Measurements from ENCODE around the gene ZC3H4.
"Not testable (repeated sequence)": the region's sequence is repeated elsewhere in the genome, so short reads cannot be mapped to it uniquely, and the experiment has no call there.

The ZC3H4 gene

DNA sequence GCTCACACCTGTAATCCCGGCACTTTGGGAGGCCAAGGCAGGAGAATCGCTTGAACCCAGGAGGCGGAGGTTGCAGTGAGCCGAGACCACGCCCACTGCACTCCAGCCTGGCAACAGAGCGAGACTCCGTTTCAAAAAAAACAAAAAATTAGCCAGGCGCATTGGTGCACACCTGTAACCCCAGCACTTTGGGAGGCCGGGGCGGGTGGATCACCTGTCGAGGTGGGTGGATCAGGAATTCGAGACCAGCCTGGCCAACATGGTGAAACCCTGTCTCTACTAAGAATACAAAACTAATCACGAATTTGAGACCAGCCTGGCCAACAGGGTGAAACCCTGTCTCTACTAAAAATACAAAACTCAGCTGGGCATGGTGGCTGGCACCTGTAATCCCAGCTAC lies 35.2 kb downstream of the ZC3H4 start:
- DNase-seq = not testable (repeated sequence)

DNA sequence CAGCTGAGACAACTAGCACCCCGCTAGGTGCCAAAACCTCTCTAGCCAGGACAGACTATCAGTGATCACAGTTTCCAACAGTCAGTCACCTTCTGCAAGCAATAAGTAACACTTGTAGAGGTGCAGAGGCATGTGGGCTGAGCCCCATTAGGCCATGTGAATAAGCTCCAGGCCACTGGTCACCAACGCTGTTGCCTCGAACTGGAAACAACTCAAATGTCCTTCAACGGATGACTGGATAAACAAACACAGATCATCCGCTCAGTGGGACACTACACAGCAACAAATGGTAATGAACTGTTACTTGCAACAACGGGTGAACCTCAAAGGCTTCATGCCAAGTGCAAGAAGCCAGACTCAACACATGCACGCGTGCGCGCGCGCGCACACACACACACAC lies 37.6 kb downstream of the ZC3H4 start:
- DNase-seq = no peak

DNA sequence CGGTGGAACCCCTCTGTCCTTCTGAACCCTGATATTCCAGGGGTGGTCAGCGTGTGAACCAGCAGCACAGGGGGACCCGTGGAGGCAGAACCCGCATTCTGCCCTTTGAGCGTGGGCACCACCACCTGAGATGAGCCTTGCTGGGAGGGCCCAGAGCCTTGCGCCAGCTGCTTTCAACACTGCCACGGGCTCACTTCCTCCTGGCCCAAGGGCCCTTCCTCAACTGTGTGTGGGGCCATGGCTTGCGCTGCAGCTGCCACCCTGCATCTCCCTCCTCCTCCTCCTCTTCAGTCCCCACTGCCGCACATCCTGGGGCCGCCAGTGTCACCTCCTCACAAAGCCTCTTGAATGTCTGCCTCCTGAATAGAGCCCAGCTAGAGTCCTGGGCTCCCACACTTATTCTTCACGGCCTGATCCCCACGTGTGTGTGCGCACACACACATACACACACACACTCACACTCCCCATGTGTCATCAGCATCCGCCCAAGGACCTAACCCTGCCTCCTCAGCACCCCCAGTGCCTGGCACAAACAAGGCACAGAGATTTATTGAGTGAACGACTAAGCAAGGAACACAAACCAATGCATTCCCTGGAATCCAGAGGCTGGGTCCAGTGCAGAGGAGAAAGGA lies 38.3 kb downstream of the ZC3H4 start:
- DNase-seq = peak; percentile 14

DNA sequence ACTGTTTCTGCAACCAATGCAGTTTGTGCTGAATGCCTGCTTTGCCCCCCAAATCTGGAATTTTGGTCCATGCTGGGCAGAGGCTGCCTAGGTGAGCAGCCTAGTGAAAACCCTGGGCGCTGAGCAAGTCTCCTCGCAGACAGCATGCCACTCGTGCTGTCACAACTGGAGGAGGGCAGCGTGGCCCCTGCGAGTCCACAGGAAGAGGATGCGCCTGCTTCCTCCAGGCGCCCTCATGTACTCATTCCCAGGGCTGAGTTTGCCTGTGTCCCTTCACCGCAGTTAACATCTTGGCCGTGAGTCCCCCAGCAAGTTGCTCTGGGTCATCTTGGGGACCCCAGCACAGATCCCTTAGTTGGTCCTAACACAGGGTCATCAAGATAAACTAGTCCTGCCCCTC lies 39.0 kb downstream of the ZC3H4 start:
- DNase-seq = no peak

DNA sequence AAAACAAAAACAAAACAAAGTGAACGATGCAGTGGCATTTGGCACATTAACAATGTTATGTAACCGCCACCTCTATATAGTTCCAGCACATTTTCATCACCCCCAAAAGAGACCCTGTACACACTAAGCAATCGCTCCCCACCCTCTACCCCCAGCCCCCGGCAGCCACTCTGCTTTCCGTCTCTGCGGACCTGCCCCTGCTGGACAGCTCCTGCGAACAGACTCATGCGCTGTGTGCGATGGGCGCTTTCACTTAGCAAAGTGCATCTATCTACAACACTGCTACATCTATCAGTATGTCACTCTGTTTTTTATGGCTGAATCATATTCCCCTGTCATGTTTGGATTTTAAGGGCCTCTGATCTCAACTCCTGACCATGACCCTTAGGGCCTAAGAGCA lies 40.0 kb downstream of the ZC3H4 start:
- no peak for DNase-seq

DNA sequence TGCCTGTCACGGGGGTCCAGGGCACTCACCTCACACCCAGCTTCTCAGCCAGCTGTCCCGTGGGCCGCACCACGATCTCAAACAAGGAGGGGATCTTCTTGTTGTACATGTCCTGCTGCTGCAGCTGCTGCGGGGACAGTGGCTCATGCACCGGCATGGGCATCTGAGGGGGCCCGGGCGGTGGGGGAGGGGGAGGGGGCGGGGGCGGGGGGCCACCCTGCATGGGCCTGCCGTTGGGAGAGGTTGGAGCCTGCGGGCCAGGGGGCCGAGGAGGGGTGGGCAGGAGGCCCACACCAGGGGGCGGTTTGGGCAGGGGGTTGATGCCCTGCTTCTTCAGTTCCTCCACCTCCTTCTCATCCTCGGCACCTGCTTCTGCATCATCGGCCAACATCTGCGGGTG lies 41.3 kb downstream of the ZC3H4 start:
- no peak for DNase-seq

DNA sequence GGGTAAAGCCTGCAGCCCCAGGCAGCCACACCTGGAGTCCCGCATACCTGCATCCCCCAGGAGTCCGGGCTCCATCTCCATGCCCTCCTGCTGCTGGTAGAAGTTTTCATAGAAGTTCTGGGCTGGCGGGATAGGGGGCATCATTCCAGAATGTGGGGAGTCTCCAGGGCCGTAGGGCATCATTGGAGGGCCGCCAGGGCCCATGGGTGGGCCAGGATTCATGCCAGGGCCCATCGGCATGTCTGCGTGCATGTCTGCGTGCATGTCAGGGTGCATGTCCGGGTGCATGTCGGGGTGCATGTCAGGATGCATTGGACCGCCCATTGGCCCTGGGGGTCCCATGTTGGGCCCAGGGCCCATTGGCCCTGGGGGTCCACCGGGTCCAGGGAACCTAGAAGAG lies 41.8 kb downstream of the ZC3H4 start:
- DNase-seq = no peak

DNA sequence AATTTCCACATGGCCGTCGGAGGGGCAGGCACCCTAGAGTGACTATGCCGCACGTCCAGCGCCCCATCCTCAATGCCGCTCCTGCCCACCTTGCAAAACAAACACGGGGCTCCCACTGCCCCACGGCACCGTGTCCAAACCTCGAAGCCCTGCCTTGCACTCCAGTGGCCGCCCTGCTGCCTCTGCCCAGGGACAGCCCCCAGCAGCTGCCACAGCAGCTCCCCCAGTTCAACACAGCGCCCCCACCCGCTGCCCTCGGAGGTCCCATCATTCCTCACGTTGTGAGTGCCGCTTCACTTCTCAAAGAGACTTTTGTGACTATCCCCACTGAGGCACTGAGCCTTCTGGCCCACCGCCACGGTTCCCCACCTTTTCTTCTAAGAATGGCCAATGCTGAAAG lies 42.8 kb downstream of the ZC3H4 start:
- no peak for DNase-seq

DNA sequence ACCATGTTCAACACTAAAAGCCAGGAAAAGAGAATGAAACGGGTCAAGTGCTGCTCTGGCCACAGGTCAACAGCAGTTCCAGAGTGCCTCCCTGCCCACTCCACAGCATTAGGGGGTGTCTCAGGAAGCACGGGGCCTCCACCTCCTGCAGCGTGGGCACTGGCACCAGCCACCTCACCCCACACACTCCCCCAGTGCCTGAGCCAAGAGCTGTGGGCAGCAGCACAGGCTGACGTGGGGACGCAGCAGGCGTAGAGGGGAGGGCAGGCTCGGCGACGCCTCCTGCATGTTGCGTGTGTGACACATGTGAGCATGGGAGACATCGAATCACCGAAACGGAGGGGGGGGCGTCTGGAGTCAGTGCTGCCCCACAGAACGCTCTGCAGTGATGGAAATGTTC lies 43.8 kb downstream of the ZC3H4 start:
- no peak for DNase-seq

DNA sequence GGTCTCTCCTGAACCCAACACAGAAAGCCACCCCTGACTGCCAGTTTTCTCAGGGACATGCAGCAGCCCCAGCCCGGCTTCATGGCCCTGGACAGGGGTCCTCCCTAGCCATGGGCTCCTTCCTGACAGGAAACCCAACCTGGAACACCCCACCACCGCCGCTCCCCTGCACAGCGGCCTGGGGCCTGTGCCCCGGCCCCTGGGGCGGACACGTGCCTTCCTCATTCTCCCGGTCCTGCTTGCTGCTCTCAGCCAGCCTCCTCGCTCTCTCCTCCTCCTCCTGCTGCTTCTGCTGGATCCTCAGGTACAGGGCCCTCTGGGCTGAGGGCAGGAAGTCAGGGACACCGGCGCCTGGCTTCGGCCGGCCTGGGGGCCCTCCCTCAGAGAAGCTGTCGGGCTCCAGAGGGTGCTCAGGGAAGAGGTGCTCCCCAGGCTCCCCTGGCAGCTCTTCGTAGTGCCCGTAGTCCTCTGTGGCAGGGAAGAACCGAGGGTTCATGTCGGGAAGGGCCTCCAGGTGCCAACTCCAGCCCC lies 44.6 kb downstream of the ZC3H4 start:
- DNase-seq = no peak

DNA sequence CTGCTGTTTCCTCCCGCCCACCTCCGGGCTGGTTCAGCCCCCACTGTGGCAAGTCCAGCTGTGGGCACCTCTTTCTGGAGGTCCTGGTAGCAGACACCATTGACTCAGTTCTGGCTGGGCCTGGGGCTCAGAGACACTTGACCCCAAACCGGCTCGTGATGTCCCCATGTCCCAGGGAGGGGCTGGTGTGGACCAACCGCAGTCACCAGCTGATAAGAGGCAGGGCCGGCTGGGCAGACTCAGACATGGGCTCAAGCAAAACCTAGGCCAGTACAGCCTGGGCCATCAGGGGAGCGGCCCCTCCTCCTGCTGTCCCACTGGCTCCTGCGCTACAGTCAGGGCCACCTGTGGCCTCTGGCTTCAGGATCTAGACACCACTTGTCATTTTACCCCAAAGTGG lies 45.3 kb downstream of the ZC3H4 start:
- DNase-seq = no peak

DNA sequence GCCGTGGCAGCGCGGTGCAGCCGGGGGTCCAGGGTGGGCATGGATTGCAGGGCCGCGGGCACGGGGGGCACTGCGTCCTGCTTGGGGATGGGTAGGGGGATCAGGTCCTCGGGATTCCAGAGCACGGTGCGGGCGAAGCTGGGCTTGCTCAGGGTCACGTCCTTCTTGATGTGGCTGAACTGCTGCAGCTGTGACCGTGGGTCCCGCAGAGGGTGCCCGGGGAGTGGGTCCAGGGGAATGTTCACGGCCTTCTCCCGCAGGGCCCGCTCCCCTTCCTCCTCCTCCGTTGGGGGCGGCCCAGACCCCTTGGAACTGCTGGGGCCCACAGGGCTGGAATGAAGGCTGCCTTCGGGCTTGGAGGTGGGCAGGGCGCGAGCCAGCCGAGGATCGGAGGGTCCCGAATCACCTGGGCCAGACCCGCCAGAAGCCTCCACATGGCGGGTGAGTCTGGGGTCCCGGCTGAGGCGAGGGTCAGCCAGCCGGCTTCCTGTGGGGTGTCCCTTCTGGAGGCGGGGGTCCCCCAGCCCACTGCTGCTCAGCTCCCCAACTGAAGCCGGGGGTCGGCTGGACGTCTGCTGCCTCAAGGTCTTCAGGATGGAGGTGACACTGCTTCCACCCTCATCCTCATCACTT lies 46.2 kb downstream of the ZC3H4 start:
- DNase-seq = no peak

DNA sequence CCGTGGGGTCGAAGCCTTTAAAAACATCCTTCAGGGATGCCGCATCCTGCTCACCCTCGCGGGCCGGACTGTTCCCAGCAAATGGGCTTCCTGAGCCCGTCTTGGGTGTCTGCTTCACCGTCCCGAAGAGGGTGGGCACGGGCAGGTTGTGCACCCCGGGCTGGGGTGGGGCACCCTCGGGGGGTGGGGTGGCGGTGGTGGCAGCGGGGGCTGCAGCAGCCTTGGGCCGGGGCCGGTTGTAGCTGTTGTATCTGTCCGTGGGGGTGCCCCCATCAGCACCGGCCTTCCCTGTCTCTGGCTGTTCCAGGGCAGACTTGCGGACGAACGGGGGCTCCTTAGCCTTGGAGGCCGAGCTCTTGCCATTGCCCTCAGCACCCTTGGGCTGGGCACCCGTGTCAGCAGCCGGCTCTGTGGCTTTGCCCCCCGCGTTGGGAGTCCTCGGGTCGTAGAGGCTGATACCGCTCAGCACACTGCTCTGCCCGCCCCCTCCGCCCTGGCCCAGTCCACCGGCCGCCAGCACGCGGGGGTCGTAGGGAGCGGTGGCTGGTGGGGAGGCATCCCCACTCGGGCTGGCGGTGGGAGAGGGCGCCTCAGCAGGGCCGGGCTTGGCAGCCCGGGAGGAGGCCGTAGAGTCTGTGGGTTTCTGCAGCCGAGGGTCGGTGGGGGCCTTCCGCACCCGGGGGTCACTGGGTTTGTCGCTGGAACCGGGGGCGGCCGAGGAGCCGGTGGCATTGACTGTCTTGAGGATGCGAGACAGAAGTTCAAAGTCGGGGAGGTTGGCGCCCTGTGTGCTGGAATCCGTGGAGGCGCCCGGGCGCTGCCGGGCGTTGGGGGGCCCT lies 47.0 kb downstream of the ZC3H4 start:
- DNase-seq = no peak

DNA sequence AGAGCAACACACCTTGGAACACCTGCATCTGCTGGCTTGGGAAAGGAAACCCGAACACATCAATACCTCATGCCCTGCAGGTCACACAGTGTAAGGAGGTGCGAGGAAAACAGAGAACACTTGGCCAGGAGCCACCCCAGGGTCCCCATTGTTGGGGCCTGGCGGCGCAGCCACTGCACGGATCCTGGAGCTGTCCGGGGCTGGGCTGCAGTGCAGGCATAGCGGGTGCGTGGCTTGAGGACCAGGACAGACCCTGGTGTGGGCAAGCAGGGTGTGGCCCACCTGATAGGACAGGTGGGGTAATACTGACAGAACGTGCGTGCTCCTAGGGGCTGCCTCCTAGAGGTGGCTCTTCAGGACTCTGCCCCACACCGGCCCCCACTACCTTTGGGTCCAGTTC lies 48.3 kb downstream of the ZC3H4 start:
- DNase-seq = no peak

DNA sequence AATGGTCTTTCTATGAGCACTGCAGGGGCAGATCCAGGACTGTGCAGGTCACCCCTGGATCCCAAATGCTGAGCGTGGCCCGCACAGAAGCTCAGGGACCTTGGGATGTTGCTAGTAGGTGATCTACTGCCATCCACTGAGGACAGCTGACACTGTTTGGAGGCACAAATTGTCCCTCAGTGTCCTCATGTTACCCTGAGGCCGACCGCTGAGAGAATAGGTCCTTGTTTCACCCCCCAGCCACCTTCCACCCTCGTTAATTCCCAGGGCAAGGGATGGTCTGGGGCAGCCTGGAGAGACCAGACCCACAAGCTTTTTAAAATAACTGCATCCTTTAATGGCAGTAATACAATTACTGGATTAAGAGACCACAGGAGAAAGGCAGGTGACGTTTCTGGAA lies 49.7 kb downstream of the ZC3H4 start:
- no peak for DNase-seq

DNA sequence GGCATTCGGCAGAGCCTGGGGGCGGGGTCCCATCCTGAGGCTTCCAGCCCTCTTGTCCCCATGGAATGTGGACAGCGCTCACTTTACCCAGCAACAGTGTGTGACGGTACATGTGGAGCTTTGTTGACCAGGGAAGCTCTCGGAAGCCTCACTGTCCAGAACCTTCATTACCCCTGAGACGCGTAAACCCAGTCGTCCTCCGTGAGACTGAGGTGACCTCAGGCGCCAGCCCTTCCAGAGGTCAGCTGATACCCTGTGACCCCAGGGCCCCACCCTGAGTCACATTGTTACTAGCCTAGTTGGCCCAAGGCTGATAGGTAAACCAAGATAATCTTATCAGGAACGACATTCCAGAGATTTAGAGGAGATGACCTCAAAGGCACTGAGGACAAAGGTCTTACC lies 55.0 kb downstream of the ZC3H4 start:
- no peak for DNase-seq

DNA sequence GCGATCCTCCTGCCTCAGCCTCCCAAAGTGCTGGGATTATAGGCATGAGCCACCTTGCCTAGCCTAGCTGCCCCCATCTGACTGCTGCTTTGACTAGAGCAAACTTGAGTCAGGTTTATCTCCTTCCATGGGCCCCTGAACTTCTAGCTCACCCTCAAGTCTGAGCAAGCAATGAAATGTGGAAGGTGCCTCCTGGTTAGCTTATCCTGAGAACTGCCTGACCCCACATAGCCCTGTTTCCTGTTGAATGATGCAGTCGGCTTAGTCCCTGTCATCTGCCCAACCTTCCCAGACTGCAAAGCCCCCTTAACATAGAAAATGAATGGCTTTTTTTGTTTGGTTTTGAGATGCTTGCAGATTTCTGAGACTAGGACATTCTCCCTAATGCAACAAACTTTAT lies 56.2 kb downstream of the ZC3H4 start:
- DNase-seq = peak; percentile 17

DNA sequence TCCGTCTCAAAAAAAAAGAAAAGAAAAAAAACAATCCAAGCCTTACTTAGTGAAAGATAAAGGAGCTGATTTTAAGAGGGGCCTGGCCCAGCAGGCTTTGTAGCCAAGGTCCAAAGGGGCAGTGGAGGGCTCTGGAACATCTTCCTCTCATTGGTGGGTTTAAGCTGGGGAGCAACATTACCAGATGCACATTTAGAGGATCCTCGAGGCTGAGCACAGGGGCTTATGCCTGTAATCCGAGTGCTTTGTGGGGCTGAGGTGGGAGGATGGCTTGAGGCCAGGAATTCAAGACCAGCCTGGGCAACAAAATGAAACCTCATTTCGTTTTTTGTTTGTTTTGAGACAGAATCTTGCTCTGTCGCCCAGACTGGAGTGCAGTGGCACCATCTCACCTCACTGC lies 57.2 kb downstream of the ZC3H4 start:
- no peak for DNase-seq

DNA sequence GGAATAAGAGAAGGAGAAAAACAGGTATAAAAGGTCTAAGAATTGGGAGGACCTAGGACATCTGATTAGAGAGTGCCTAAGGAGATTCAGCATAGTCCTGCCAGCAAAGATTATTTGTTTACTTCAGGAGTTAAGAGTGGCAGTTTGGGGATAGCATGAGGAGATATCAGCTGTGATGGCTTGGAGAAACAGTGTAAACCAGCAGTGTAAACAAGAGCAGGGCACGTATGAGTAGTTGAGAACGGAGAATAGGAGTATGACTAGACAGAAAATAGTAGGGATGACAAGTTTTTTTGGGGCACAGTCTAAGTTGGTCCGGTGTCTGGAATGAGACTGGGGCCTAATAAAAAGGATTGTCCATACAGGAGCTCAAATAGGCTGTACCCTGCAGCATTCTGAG lies 63.0 kb downstream of the ZC3H4 start:
- DNase-seq = not testable (repeated sequence)

DNA sequence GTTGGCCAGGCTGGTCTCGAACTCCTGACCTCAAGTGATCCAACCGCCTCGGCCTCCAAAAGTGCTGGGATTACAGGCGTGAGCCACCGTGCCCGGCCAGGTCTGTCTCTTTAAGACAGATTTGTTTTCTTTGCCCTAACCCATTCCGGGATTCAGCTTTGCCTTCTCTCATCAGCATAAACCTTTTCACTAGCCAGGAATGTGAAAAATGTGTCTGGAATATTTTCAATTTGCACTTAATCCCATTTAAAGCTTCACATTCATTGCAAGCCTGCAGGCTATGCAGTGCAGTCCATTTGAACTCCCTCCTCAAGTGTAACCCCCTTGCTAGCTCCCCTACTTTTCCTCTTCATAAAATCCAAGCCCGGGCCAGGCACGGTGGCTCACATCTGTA lies 64.3 kb downstream of the ZC3H4 start:
- DNase-seq = peak; percentile 76

DNA sequence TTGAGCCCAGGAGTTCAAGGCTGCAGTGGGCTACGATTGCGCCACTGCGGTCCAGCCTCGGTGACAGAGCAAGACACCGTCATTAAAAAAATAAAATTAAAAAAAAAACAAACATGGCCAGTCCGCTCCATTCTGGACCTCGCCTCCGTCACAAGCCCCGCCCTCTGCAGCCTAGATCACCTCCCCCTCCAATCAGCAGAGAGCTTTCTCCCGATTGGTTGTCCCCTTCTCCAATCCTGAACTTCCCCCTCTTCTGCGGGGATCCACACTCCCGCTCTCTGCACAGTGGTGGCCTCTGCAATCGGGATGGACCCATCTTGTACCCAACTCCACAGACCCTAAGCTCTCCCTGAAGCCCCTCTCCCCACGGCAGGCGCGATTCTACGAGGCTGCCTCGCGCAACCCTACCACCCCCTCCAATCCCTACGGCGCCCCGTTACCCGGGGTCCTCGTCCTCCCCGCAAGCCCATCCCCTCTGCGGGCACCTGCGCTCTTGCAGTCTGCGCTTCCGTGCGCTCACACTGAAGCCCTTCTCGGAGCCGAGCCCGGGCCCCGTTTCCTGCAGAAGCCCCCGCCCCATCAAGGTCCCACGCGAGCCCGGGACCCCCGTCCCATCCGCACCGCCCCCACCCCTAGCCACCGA lies 65.7 kb downstream of the ZC3H4 start:
- DNase-seq = peak; percentile 88

DNA sequence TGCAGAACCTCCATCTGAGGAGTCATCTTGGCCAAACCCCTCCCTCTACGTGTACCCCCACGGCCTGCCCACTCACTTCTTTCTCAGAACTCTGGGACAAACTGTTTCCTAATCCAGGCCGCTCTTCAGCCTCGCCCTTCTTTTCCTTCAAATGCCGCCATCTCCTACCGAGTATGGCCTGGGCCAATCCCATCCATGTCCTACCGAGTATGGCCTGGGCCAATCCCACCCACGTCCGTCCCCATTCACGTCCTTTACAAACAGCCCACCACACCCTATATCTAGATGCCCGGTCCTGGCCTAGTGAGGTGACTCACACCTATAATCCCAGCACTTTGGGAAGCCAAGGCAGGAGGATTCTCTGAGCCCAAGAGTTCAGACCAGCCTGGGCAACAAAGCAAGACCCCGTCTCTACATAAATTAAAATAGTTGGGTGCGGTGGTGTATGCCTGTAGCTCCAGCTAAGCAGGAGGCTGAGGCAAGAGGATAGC lies 66.3 kb downstream of the ZC3H4 start:
- DNase-seq = no peak

DNA sequence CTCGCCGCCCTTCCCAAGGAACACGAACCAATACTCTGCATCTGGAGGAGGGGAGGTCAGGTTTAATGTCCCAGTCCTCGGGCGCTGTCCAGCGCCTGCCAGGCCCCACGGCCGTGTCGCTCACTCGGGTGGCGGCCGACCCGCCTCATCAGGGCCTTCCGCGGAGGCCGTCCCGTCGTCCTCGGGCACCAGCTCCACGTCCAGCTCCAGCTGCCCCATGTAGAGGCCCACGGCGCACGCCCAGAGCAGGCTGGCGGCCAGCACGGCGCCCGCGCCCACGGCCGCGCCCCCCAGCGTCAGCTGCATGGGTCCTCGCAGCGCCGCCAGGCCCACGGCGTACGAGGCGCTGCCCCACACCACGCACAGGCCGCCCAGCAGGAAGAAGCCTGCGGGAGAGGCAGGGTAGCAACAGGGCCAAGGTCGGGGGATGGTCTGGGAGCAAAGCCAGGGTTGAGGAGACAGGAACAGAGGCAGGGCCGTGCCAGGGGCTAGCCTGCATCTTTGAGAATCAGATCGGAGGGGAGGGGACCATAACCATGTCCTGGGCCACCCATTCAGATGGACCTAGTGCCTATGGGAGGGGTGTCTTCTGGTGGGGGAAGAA lies 67.6 kb downstream of the ZC3H4 start:
- no peak for DNase-seq
